ENCODE results near the gene TRIM28.
"Not testable (repeated sequence)": the region's sequence is repeated elsewhere in the genome, so short reads cannot be mapped to it uniquely, and the experiment has no call there.

- not testable (repeated sequence) for TF ChIP-seq SUZ12 (IDR thresholded peaks at IDR 0.05; ENCODE audit: extremely low read depth, insufficient read depth, insufficient read length); YY1 (IDR thresholded peaks at IDR 0.05; ENCODE audit: insufficient read depth, insufficient read length)
Measured at GRCh38 chr19:58577581-58577980, 33.7 kb downstream of the TRIM28 start.

Data from NT2/D1 (cell line).